Uterus (tissue), 2 donors: Measurements from ENCODE around the gene CNTFR.

Experiments
- POLR2A ChIP-seq, 2 donors: fragments of 450-650 bp; IDR thresholded peaks; one replicate each; pipeline ENCODE4 v1.6.1; 2016; ENCODE audit warnings: antibody characterized with exemption in 2 of 2, mild to moderate bottlenecking in 1 of 2, moderate library complexity in 1 of 2
- TF ChIP-seq, protein P1 (sequence below), 4 experiments: fragments of 200-600 bp in 2 of 4; fragments of 450-650 bp in 2 of 4; sonication (generic) in 2 of 4; IDR thresholded peaks; one replicate each; pipeline ENCODE4 v1.5.1; 2016 to 2019; ENCODE audit warnings: antibody characterized with exemption in 4 of 4, mild to moderate bottlenecking in 2 of 4, moderate library complexity in 1 of 4

GRCh38 chr9:34594177-34594576 is 4.7 kb upstream of the CNTFR start:
- TF ChIP-seq, protein P1, sequence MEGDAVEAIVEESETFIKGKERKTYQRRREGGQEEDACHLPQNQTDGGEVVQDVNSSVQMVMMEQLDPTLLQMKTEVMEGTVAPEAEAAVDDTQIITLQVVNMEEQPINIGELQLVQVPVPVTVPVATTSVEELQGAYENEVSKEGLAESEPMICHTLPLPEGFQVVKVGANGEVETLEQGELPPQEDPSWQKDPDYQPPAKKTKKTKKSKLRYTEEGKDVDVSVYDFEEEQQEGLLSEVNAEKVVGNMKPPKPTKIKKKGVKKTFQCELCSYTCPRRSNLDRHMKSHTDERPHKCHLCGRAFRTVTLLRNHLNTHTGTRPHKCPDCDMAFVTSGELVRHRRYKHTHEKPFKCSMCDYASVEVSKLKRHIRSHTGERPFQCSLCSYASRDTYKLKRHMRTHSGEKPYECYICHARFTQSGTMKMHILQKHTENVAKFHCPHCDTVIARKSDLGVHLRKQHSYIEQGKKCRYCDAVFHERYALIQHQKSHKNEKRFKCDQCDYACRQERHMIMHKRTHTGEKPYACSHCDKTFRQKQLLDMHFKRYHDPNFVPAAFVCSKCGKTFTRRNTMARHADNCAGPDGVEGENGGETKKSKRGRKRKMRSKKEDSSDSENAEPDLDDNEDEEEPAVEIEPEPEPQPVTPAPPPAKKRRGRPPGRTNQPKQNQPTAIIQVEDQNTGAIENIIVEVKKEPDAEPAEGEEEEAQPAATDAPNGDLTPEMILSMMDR (IDR thresholded peaks at IDR 0.05): no peak
- no peak for TF ChIP-seq POLR2A (IDR thresholded peaks at IDR 0.05)
